Upper lobe of left lung (tissue), 6 donors: Measurements from ENCODE around the gene SLC26A1. TPM values are rescaled to one million over a fixed set of nuclear protein-coding genes. Genes with fewer than 3 reads are reported as not detected.
A peak's percentile ranks its signal among the peaks of the same experiment; 100 is the strongest.

Experiments used
- ATAC-seq, 2 donors: fragments of 200-7000 bp; cut with Tn5 transposase; one replicate each; pipeline ENCODE4 v1.9.1; 2022; ENCODE audit warnings: mild to moderate bottlenecking in 2 of 2, moderate library complexity in 2 of 2; ENCODE audit not compliant: low FRiP score in 2 of 2
- DNase-seq, 2 donors: peaks; one replicate each; pipeline ENCODE4 v3.0.0-alpha.2; 2019 to 2020
- H3K27ac ChIP-seq, 4 donors: fragments of 200-600 bp; sonication (generic); one replicate each; pipeline ENCODE4 v1.5.1; 2016 to 2019
- H3K27me3 ChIP-seq, 4 donors: fragments of 200-600 bp; sonication (generic); one replicate each; pipeline ENCODE4 v1.5.1; 2017 to 2019
- H3K36me3 ChIP-seq, 4 donors: fragments of 200-600 bp; sonication (generic); one replicate each; pipeline ENCODE4 v1.5.1; 2016 to 2019
- H3K4me1 ChIP-seq, 4 donors: fragments of 200-600 bp; sonication (generic); one replicate each; pipeline ENCODE4 v1.5.1; 2018 to 2019
- H3K4me3 ChIP-seq, 4 donors: fragments of 200-600 bp; sonication (generic); one replicate each; pipeline ENCODE4 v1.5.1; 2017 to 2019; ENCODE audit warnings: mild to moderate bottlenecking in 2 of 4, moderate library complexity in 1 of 4
- H3K9me3 ChIP-seq, 4 donors: fragments of 200-600 bp; sonication (generic); one replicate each; pipeline ENCODE4 v1.5.1; 2018 to 2019
- EP300 ChIP-seq, 4 donors: sonication (generic); formaldehyde crosslinking; IDR thresholded peaks; one replicate each; pipeline ENCODE4 v1.5.1; 2017; ENCODE audit warnings: antibody characterized with exemption in 4 of 4, control low read depth in 2 of 4
- POLR2A ChIP-seq, 4 donors: fragments of 450-650 bp; IDR thresholded peaks; one replicate each; pipeline ENCODE4 v1.5.1; 2016 to 2017; ENCODE audit warnings: antibody characterized with exemption in 4 of 4, mild to moderate bottlenecking in 2 of 4
- POLR2AphosphoS5 ChIP-seq, 2 donors: sonication (generic); formaldehyde crosslinking; IDR thresholded peaks; one replicate each; pipeline ENCODE4 v1.5.1; 2017; ENCODE audit warnings: antibody characterized with exemption in 2 of 2
- WGBS, 2 donors: methylation state at CpG; one replicate each; pipeline ENCODE4 v1.1.5; 2017 to 2018; 5-methylcytosine and 5-hydroxymethylcytosine counted together
- total RNA-seq, 6 donors: library from RNA; depleted of rRNA in 4 of 6; stranded (reverse); fragments of >200 nt in 4 of 6; gene quantifications; one replicate each; pipeline versions ENCODE4 v1.1.0 to v1.2.1, GENCODE V29; 2016 to 2021
- TF ChIP-seq, protein P1 (sequence below), 6 experiments: fragments of 450-650 bp in 4 of 6; fragments of 200-600 bp in 2 of 6; sonication (generic) in 2 of 6; IDR thresholded peaks; one replicate each; pipeline ENCODE4 v1.5.1; 2016 to 2019; ENCODE audit warnings: antibody characterized with exemption in 6 of 6
- donor health status: DM: no; HTN: no; CAD: no; lungs with moderate emphysema.
- donor health status: DM: no; HTN: yes; CAD: no; lungs with severe emphysema.

Gene SLC26A1
- total RNA-seq, 6 donors from 2014 or later, result 0.39 to 2.1 (median 0.68) TPM

DNA sequence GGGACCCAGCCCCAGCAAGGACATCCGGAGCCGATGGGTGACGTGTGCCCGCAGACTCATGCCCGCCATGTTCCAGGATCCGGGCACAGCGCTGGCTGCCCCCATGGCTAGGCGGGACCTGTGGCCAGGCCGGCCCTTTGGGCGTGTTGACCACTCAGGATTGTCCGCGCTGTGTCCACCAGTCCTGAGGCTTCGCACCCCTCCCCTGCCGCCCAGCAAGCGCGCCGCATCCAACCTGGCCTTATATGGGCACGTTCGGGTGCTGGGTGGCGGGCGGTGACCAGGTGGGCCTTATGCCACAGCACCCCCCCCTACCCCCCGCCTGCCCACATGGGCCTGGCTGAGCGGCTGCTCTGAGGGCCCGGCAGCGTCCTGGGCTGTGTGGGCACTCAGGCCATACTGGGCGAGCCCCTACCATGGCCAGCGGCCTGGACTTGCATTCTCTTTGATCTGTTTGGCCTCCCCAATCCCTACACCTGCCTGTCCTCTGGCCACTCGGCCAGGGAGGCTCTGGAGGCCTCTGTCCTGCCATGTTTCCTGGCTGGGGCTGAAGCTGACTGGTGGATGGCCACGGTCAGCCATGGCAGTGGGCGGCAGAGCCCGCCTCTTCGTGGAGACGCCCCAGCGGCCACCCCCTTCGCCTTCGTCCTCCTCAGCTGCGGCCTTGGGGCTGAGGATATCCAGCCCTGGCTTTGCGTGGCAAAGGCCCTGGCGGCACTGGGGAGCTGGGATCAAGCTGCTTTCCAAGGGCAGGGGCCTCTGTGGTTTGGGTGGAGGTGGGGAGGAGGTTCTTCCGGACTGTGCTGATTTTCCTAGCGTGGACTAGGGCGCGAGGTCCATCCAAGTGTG lies 20.2 kb upstream of the SLC26A1 start:
- Histone ChIP-seq H3K4me1 (peaks cover 26 to 42% (median 30%) of the 10 kb centered on the region in 4 donors), H3K27ac (no peak overlapping the region), H3K36me3 (no peaks in the 10 kb centered on the region), H3K4me3 (no peak overlapping the region), H3K27me3 (peaks cover 0 to 6% (median 2%) of the 10 kb centered on the region in 4 donors), H3K9me3 (no peaks in the 10 kb centered on the region)
- ATAC-seq, result no peak
- 94 to 96% methylated on average over 14 to 41 of the region's 43 CpGs for WGBS, 2 donors
- peak in 1 of 2 donors; percentile 84 for DNase-seq
- TF ChIP-seq, protein P1, sequence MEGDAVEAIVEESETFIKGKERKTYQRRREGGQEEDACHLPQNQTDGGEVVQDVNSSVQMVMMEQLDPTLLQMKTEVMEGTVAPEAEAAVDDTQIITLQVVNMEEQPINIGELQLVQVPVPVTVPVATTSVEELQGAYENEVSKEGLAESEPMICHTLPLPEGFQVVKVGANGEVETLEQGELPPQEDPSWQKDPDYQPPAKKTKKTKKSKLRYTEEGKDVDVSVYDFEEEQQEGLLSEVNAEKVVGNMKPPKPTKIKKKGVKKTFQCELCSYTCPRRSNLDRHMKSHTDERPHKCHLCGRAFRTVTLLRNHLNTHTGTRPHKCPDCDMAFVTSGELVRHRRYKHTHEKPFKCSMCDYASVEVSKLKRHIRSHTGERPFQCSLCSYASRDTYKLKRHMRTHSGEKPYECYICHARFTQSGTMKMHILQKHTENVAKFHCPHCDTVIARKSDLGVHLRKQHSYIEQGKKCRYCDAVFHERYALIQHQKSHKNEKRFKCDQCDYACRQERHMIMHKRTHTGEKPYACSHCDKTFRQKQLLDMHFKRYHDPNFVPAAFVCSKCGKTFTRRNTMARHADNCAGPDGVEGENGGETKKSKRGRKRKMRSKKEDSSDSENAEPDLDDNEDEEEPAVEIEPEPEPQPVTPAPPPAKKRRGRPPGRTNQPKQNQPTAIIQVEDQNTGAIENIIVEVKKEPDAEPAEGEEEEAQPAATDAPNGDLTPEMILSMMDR (IDR thresholded peaks at IDR 0.05), result no peak
- TF ChIP-seq EP300 (IDR thresholded peaks at IDR 0.05) (no peak), POLR2AphosphoS5 (IDR thresholded peaks at IDR 0.05) (no peak), POLR2A (IDR thresholded peaks at IDR 0.05) (no peak)

DNA sequence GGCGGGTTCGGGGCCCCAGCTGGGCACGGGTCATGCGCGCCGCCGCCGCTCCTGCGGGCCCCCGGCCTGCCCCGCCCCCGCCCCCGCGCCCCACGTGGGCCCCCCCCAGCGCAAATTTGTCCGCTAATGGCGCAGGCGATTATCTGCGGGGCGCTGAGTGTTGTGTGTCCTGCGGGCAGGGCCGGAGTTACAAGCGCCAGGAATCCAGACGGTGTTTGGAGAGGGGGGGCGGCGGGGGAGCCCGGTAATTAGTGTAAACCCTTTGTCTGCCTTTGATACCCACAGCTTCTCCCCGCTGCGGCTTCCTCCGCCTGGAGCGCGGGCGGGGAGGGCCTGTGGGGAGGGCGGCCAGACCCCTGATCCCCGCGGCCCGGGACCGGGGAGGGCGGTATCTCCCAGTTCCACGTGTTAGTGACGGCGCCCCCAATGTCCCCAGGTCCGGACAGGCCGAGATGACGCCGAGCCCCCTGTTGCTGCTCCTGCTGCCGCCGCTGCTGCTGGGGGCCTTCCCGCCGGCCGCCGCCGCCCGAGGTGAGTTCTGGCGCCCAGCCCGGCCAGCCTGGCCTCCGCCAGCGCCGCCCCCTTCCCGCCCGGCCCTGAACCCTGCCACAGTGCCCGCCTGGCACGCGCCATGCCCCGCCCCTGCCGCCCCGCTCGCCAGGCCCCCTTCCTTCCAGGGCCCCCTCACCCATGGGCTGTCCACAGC lies 19.0 kb upstream of the SLC26A1 start:
- Histone ChIP-seq H3K4me1 (peaks cover 26 to 43% (median 30%) of the 10 kb centered on the region in 4 donors), H3K9me3 (no peaks in the 10 kb centered on the region), H3K27ac (peak overlapping the region in 1 of 4 donors; percentile 53), H3K36me3 (no peaks in the 10 kb centered on the region), H3K4me3 (peak overlapping the region; percentile 47 to 80 (median 62)), H3K27me3 (peaks cover 0 to 6% (median 2%) of the 10 kb centered on the region in 4 donors)
- TF ChIP-seq POLR2AphosphoS5 (IDR thresholded peaks at IDR 0.05), result no peak
- TF ChIP-seq, protein P1 (IDR thresholded peaks at IDR 0.05), result no peak
- no peak for TF ChIP-seq POLR2A (IDR thresholded peaks at IDR 0.05)
- TF ChIP-seq EP300 (IDR thresholded peaks at IDR 0.05), result no peak
- WGBS, 2 donors, result 0% methylated on average over 14 to 31 of the region's 69 CpGs
- peak; percentile 43 to 93 for DNase-seq
- ATAC-seq, result no peak

DNA sequence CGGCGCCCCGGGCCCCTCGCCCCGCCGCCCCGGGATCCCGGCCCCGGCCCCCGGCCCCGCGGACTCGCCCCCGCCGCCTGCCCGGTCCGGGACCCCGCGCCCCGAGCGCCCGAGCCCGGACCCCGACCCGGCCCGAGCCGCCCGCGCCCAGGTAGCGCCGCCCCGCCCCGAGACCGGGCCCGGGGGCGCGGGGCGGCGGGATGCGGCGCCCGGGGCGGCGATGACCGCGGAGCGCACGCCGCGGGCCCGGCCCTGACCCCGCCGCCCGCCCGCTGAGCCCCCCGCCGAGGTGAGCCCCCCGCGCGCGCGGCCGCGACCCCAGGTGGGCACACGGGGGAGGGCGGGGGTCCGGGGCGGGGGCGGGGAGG lies 18.4 kb upstream of the SLC26A1 start:
- no peaks in the 10 kb centered on the region for H3K9me3 ChIP-seq
- H3K27me3 ChIP-seq, result peaks cover 0 to 6% (median 2%) of the 10 kb centered on the region in 4 donors
- H3K4me1 ChIP-seq, result peaks cover 26 to 43% (median 30%) of the 10 kb centered on the region in 4 donors
- no peak for DNase-seq
- no CpG with 5 or more reads among the region's 69 CpGs for WGBS, 2 donors
- peak overlapping the region in 1 of 4 donors; percentile 53 for H3K27ac ChIP-seq
- TF ChIP-seq POLR2AphosphoS5 (IDR thresholded peaks at IDR 0.05), result no peak
- no peak for TF ChIP-seq EP300 (IDR thresholded peaks at IDR 0.05)
- TF ChIP-seq POLR2A (IDR thresholded peaks at IDR 0.05), result no peak
- TF ChIP-seq, protein P1 (IDR thresholded peaks at IDR 0.05), result no peak
- peak overlapping the region in 3 of 4 donors; percentile 47 to 91 (median 80) for H3K4me3 ChIP-seq
- ATAC-seq, result no peak
- H3K36me3 ChIP-seq, result no peaks in the 10 kb centered on the region

DNA sequence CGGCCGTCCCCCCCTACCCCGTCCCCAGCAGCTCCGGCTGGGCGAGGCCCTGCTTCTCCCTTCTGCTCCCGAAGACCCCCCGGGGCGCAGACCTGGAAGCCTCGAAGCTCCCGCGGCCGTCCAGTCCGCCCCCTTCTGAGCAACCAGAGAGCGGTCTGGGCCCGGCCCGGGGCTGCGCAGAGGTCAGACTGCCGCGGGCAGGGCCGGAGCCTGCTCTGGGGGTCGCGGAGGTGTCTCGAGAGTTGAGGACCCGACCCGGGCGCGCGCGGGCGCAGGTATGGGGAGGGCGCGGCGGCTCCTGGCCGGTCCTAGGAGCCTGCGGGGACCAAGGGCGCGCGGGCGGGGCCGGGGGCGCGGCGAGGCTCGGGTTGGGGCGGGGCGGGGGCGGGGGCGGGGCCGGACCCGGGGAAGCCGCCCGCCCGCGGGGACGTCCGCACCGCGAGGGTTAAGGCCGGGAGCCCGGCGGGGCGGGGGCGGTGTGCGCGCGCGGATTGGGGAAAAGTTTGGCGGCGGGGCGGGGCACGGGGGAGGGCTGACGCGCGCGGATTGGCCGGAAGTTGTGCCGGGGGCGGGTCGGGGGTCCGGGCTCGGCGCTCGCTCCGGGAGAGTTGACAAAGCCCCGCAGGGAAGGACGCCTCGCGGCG lies 17.9 kb upstream of the SLC26A1 start, which contains the start of gene FGFRL1:
FGFRL1 (plus strand) TSS at position 605 of the 644 bp plus-strand sequence. CDS start 860 bp downstream, outside the sequence.
- peak within 1 kb of the TSS; percentile 47 to 91 (median 70) for H3K4me3 ChIP-seq
- WGBS, 2 donors, result 0% methylated on average over 7 of the region's 89 CpGs; no CpG with 5 or more reads in 1 of the 2 donors
- H3K27me3 ChIP-seq, result peaks cover 0 to 6% (median 2%) of the 10 kb centered on the region in 4 donors
- TF ChIP-seq, protein P1 (IDR thresholded peaks at IDR 0.05), result no peak
- TF ChIP-seq POLR2AphosphoS5 (IDR thresholded peaks at IDR 0.05), result peak in 1 of 2 donors; percentile 7
- TF ChIP-seq EP300 (IDR thresholded peaks at IDR 0.05), result no peak
- TF ChIP-seq POLR2A (IDR thresholded peaks at IDR 0.05), result peak in 2 of 4 donors; percentile 22 to 27
- no peaks in the 10 kb centered on the region for H3K36me3 ChIP-seq
- peaks cover 26 to 43% (median 30%) of the 10 kb centered on the region in 4 donors for H3K4me1 ChIP-seq
- DNase-seq (peak; percentile 89 to 99), ATAC-seq (peak; percentile 76 to 81)
- H3K27ac ChIP-seq, result peak within 1 kb of the TSS; percentile 66 to 79 (median 74)
- H3K9me3 ChIP-seq, result no peaks in the 10 kb centered on the region
